Myocyte (in vitro differentiated cells): ENCODE data around the gene TDRD7. TPM values are rescaled to one million over a fixed set of nuclear protein-coding genes. Genes with fewer than 3 reads are reported as not detected.

Source experiments
- DNase-seq: peaks from one replicate; pipeline ENCODE4 v3.0.0-alpha.2; 2012; ENCODE audit warnings: low read depth
- total RNA-seq: library from RNA; depleted of rRNA; stranded (reverse); fragments of >200 nt; gene quantifications from 2 replicates; pipeline ENCODE4 v1.2.3, GENCODE V29; 2014

The TDRD7 gene
- total RNA-seq, 1 donor from 2014 or later, result 5.2 TPM

DNA sequence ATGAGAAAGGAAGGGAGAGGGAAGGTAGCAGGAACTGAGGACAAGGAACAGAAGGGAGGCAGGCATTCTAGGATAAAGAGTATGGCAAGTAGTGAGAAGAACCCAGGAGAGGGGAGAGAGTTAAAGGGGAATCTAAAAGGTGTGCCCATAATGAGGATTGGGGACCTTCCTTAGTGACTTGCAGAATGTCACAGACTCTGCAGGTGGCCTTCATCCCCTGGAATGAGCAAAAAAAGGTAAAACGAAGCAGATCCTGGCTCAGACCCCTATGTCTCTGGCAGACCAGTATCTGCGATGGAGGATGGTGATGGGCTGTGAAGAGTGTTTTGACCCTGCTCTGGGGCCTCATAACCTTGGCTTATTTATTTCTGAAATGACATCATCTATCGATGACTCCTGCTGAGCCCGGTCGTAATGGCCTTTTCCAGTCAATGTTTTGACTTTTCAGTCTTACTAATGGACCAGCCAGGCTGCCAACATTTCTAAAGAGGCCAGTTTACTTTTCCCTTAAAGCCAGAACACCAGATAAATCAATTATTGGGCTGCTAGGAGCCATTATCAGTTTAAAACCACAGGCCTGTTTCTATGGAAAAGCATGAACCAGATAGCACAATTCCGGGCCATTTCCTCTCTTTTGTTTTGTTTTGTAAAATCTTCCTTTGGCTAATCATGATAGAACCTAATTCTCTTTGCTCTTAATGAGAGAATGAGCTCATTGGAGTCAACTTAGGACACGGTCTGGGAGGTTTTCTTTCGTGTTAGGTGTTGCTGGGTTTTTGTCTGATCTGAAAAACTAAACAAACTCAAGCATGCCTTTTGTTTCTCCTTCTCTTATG is 92.7 kb downstream of the TDRD7 start:
- no peak for DNase-seq

DNA sequence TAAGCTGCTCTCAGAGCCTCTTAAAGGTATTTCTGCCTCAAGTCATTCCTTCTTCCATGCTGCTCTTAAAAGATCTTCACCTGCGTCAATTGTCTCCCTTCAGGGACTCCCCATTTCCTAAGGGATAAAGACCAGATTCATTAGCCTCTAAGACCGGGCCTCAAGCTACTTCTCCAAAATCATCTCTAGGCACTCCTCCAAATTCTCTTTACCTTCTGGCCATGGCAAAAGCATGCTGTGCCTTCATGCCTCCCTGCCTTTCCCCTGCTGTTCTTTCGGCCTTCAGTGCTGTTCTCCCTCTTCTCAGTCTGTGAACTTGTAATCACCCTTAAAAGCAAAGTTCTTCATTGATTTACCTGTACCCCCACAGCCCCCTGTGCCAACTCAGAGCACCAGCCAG is 93.9 kb downstream of the TDRD7 start:
- no peak for DNase-seq

DNA sequence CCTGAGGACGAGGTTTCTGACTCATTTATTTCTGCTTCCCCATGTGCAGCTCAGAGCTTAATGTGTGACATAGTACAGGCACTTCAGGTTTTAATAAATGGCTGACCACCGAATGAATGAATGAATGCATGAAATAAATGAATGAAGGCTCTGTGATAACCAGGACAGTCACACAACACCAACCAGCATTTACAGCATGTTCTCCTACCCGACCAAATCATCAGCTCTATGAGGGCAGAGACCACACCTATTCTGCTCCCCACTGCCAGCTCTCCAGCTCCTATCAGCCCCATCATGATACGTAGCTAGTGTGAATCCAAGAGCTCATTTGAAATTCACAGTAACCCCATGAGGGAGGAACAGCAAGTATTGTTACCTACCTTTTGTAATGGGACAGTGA is 94.4 kb downstream of the TDRD7 start:
- DNase-seq, result no peak

DNA sequence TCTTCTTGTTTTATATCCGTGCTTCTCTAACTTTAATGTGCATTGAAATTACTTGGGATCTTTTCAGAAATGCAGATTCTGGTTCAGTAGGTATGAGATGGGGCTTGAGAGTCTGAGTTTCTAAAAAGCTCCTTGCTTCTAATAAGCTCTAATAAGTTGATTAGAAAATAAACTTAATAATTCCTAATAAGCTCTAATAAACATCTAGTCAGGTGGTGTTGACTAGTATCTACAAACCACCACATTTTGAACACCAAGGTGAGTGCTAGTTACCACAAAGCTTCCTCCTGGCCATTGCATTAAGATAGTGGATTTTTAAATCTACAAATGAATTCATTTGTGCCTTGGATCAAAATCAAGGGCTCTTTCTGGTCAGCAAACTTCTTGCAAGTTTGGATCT is 94.9 kb downstream of the TDRD7 start:
- no peak for DNase-seq

DNA sequence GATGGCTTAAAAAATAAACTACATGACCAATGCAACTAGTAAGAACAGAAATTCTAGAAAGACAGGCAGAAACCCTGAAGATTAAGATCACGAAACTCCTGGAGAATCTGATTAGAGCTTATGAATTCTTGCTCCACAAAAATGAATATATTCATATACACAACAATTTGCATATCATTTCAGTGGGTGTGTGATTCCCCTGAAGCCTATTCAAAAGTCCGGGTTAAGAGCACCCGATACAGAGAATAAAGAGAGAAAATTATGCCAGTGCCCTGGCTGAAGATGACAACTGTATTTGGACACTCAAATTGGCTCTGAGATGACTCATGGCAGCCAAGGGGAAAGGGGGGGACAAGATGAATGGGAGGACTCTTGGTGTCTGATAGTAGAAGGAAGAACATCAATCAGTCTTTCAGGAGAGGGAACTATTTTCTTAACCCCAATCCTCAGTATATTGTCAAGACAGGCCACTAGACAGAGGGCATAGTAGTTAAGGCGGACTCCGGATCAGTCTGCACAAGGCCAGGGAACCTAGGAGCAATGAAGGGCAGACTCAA is 95.6 kb downstream of the TDRD7 start:
- peak; percentile 51 for DNase-seq

DNA sequence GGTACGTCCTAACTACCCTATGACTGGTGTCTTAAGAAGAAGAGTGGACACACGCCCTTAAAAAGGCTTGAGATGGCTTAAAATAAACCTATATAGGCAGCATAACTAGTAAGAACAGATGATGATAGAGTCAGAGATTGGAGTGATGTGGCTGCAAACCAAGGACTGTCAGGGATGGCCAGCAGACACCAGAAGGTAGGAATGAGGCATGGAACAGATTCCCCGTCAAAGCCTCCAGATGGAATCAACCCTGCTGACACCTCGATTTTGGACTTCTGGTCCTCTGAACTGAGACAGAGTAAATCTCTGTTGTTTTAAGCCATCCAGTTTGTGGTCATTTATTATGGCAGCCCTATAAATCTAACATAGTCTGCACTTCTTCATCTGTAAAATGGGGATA is 97.0 kb downstream of the TDRD7 start:
- DNase-seq, result no peak

DNA sequence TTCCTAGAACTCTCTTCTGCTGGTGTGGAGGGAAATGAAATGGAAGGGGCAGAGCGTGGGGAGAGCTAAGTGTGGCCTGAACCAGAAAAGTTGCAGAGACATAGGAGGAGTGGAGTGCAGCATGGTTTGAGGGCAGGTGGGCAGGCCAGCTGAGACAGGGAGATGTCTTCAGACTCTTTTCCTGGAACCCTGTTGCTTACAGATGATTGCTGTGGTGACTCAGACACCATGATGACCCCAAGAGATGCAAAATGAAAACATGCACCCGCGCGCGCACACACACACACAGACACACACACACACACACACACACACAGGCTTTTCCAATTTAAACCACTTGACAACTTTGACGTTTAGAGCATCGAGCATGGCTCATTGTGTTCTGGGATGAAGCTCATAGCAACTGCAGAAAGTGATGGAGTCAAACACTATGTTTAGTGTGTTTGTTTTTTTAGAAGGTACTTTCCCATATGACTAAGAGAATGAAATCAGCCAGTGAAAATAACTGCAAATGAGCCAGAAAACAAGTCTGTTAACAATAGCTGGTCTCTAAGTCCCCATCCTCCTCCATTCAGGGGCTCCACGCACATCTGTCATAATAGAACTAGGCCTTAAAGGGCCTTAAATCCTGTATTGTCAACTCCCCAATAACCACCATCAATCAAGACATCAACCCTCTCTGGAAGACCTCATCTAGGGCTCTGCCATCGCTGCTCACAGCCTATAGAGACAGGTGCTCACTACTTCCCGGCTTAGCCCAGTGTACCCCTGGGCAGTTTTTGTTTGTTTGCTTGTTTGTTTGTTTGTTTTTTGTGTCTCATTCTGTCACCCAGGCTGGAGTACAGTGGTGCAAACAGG is 99.1 kb downstream of the TDRD7 start:
- DNase-seq, result peak; percentile 87

DNA sequence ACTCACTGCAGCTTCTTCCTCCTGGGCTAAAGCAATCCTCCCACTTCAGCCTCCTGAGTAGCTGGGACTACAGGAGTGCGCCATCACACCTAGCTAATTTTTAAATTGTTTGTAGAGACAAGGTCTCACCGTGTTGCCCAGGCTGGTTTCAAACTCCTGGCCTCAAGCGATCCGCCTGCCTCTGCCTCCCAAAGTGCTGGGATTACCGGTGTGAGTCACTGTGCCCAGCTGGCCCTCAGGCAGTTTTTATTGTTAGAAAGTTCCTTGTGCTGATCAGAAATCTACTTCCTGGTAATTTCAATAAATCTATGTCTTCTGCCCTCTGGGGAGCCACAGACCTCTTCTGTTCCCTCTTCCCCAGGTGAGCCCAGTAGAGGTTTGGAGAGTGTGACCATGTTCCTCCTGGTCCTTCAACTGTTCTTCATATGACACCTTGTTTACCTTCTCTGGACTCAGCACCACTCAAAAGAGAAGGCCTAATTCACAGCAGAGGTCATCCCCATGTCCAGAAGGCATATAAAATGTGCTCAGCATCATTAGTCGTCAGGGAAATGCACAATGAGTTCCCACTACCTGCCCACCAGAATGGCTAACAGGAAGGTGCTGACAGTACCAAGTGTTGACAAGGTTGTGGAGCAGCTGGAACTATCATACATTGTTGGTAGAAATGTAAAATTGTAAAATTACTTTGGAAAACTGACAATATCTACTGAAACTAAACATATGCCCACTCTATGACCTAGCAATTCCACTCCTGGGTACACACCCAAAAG is 99.9 kb downstream of the TDRD7 start:
- no peak for DNase-seq

DNA sequence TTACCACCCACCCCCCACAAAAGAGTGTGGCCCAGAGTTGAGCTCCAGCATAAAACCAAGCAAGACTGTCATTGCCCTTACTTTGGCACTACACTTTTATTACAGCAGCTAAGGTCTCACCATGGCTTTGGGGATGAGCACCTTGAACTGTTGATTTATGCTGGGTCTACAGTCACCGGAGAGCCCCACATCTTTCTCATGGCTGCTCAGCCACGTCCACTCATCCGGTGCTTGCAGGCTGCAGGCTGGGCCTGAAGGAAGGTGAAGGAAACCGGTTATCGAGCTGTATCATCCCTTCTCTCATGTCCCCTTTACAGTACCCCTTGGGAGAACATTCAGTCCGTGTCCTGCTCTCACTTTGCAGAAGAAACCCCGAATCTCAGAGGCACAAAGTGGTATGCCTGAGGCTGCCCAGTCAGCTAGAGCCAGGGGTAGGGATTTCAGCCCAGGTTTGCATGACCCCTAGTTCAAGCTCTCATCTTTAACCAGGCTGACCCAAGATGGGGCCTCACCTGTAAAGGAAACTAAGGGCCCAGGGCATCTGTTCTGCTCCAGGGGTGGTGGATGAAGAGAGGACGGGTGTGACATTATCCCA is 101.2 kb downstream of the TDRD7 start:
- no peak for DNase-seq

DNA sequence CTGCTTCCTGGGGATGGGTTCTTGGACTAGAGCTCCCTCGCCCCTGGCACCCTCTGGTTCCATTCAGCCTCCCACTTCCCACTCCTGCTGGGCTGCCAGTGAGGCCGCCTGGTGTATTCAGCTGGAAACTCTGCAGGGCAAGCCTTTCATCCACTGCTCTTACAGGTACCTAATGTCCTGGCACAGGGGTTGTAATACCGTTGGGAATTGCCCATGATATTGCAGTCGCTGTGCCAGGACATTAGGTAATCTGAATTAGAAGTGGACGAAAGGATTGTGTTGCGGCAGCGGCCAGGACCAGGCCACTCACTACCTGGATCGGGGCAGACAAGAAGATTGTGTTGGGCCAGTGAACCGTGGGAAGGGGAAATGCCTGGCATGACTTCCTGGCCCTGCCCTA is 102.6 kb downstream of the TDRD7 start:
- no peak for DNase-seq

DNA sequence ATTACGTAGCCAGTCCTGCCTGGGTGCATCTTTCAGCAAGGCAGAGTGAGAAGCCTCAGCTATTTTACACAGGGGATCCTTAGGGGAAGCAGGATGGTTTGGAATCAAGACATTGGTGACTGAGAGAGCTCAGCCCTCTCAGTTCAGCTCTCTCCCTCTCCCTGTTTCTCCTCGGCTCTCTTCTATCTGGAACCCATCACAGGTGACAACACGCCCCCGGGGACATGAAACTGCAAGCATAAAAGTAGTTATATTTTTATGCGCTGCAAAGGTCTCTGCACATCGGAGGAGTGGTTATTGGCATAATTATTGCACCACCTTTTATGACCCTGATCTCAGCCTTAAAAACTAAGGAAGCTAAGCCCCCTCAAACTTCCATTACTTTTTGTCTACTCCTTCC is 103.8 kb downstream of the TDRD7 start:
- no peak for DNase-seq

DNA sequence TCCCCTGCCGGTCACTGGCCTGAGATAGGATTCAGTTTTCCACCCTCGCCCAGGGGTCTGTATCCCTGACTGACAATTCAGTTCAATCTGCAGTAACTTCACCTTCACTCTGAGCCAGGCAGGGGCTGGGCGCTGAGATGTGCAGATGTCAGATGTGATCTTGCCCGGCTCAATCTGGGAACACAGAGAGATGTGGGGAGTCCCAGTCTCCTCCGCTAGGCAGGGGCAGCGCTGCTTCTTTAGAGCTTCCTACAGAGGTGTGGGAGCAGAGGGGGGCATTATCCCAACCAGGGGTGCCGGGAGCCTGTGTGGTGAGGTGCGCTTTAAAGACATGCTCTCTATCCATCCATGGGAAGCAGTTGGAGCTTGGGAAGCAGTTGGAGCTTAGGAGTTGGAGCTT is 104.2 kb downstream of the TDRD7 start:
- DNase-seq, result no peak

DNA sequence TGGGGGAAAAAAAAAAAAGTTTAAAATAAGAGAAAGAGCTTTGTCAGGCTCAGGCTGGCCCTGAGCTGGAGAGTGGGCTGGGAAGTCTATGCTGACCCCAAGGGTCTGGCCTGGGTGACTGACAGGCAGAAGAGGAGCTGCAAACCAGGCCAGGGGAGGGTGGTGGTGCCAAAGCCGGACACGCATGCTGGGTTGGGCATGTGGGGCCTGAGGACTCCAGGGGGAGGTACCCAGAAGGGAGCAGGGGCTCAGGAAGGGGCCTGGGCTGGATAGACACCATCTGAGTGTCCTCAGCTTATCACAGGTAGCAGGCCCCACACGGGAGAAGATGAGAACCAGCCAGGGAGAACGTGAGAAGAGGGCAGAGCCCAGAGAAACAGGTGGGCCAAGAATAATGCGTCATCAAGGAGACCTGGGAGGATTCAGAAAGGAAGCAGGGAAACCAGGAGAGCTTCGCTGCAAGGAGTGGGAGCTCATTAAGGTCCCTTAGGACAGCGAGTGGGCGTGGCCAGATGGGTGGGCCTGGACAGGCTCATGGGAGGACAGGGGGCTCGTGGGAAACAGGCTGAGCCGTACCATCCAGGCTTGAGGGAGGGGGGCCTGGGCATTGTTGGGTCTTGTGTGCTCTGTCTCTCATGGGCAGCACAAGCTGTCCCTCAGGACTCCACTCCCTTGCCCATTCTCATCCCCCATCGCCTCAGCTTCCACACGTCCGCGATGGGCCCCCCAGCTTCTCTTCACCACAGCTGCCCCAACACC is 105.6 kb downstream of the TDRD7 start:
- no peak for DNase-seq

DNA sequence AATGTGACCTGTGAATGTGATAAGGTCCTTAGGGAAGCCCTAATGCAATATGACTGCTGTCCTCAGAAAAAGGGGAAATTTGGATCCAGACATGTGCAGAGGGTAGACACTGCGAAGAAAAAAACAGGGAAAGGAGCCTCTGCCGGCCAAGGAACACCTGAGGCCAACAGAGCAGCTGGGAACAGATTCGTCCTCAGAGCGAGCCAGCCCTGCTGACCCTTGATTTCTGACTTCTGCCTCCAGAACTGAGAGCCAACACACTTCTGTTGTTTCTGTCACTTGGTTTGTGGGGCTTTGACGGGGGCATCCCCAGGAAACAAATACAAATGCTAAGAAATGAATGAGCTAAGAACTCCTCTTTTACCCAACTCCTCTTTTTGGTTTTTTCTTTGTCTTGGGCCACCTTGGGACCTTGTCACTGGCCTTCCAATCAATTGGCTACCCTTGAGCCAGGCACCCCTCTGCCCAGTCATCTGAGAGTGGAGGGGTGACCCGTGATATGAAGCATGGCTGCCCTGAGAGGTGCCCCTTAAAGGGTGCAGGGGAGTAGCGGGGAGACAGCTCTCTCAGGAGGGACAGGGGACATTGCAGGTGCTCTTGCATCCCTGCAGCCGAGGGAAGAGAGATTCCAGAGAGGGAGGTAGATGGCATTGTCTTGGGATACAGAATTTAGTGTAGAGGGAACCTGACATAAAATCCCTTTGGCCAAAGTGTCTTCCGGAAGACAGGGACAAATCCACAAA is 106.4 kb downstream of the TDRD7 start:
- DNase-seq, result no peak

DNA sequence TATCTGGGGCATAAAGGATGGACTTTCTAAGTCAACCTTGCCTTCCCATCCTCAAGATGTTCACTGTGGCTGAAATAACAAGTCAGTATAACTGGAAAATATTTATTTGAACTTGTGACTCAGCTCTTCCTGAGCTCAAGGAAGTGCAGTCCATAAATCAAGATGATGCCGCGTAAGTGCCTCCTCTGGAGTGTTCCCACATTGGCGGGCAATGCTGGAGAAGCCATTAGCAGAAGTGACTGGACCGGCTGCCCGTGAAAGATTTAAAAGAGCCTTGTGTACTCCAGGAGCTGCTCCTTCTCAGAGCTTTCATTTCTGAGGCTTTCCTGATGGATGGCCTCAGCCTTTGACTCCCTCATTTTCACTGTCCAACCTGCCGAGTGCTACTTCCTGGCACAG is 107.0 kb downstream of the TDRD7 start:
- peak; percentile 60 for DNase-seq

DNA sequence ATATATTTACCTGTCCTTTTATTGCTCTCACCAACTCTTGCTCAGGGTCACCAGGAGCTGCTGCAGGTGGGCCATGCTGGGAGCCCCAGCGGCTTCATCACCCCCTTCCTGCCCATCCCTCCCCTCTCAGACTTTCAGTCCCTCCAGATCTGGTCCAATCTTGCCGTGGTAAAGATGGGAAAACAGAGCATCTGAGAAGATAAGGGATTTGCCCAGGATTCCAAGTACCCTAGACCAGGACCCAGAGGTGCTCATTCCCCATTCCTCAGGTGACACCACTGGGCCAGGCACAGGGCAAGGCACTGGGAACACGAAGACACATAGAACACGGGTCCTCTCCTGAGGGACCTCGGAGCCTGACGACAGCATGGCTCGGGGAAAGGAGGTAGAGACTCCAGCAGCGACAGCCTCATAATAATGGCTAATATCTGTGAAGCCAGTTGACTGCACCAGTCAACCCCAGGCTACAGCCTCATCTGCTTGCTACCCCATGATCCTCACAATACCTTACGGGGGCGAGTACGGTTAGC is 107.6 kb downstream of the TDRD7 start:
- no peak for DNase-seq

DNA sequence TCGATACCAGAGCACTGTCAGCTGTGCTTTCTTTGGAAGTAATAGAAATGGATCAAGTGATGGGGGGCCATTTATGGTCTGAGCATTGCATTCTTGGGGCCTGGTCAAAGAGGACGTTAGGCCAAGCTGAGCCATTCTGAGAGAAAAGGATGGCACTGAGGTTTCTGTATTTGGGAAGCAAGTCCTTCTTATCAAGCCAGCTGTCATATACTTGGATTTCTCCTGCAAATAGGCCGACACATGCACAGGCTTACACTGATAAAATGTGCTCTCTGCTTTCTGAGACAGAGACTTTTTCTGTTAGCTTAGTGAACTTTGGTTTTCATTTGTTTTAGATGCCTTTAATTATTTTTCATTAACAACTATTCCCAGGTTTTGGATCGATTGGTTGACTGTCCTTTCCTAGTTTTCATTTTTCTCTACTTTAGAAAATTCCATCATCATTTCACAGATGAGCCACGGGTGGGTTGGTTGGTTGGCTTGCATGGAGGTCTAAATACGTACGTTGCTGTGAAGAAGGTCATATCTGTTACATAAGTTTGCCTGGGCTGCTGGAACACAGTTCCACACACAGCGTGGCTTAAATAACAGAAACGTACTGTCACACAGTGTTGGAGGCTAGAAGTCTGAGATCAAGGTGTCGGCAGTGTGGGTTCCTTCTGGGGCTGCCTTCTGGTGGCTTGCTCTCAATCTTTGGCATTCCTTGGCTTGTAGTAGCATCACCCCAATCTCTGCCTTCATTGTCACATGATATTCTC is 109.9 kb downstream of the TDRD7 start:
- DNase-seq, result peak; percentile 55

DNA sequence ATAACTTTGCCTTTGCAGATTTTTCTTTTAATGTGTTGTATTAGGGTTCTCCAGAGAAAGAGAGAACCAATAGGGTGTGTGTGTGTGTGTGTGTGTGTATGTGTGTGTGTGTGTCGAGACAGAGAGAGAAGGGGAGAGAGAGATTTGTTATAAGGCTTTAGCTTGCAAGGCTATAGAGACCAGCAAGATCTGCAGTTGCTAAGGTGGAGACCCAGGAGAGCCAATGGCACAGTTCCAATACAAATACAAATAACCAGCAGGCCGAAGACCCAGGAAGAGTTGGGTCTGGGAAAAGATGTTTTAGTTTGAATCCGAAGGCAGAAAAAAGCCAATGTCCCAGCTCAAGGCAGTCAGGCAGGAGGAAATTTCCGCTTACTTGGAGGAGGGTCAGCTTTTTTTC is 112.5 kb downstream of the TDRD7 start:
- DNase-seq, result no peak

DNA sequence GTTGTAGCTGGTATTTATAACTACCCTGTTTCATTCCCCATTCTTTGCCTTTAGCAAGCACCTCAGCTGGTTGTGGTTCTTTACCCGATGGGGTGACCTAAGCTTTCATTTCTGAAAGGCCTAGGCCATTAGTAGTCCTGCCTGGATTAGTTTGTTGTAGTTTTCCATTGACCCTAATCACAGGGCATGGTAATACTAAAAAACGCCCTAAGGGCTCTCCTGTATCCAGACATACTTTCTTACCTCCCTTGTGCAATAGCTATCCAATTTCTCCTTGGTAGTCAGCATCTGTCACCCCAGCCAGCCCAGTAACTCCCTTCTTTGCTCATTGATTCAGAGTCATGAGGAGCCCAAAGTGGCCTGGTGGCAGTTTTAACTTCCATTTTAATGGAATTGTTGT is 113.6 kb downstream of the TDRD7 start:
- DNase-seq, result peak; percentile 94
